GM19238 (cell line): ENCODE data around the gene KLRG1.

Experiments used
- DNase-seq: peaks from one replicate; pipeline ENCODE4 v3.0.0; 2011; ENCODE audit warnings: low spot score; ENCODE audit not compliant: insufficient read length

The KLRG1 gene

GRCh38 chr12:8989413-8989812 is at the start of gene KLRG1:
Gene KLRG1 (plus strand): TSS chr12:8989546. CDS start chr12:8989636, 90 bp downstream.
- DNase-seq: no peak

DNA sequence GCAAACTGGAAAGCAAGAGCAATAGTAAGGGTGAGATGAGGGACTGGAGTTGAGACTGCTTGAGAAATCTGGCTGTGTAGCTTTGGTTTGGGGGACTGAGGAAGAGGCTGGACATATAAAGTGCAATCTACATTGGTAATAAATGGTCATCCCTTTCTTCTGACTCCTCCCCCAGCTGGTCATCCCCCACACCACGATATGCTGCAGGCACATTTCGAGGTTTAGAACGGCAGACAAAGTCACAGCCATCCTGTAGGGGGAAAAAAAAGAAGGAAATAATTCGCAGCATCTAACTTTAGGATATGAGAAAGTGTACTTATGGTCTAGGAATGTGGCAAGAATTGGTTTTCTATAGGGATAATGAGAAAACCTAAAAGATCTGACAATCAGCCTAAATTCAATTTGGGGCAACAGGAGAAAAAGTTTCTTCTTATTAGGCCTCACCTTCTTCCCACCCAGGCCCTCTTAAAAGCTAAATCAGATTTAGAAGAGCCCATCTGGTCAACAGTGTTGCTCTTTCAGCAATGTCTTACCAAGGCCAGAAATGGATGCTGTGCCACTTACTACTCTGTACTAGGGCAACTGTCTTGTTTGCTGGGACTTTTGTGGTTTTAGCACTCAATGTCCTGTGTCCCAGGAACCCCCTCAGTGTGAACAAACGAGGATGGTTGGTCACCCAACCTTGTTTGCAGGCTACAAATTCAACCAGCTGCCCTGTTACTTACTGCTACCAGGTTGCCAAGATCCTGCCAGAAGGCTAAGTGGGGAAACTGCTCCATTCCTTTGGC is 47.5 kb upstream of the KLRG1 start:
- no peak for DNase-seq

GRCh38 chr12:8943565-8944186 is 45.7 kb upstream of the KLRG1 start:
- no peak for DNase-seq

DNA sequence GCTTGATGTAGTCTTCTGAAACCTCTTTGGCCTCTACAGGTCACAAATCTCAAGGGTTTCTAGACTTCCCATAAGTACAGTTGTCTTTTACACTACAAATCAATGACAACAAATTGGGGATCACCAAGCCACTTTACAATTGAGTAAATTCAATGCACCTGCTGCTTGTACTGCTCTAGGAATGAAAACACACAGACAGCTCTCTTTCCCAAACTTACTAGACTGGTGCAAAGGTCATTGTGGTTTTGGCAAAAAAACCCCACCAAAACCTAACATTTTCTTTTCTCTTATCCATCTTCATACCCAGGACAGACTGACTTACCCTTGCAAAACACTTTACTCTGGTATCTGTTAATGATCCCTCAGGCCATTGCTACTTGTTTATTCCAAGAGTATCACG is 42.6 kb upstream of the KLRG1 start:
- DNase-seq: no peak

DNA sequence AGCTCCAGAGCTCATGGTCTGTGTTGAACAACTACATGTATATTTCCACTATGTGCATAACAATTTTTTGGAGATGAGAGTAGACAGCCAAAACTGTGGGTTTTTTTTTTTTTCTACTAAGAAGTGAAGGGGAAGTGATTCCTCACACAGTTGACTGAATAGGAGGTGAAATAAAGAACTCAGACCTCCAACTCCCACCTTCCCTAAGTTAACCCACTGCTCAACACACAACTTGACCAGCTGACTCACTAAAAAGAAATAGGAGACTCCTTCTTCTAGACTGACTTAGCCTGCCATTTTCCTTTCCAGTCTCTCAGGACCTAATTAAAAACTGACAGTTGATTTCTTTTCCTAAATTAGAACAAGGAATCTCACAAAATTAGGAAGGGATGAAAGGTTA is 41.6 kb upstream of the KLRG1 start:
- DNase-seq: no peak

DNA sequence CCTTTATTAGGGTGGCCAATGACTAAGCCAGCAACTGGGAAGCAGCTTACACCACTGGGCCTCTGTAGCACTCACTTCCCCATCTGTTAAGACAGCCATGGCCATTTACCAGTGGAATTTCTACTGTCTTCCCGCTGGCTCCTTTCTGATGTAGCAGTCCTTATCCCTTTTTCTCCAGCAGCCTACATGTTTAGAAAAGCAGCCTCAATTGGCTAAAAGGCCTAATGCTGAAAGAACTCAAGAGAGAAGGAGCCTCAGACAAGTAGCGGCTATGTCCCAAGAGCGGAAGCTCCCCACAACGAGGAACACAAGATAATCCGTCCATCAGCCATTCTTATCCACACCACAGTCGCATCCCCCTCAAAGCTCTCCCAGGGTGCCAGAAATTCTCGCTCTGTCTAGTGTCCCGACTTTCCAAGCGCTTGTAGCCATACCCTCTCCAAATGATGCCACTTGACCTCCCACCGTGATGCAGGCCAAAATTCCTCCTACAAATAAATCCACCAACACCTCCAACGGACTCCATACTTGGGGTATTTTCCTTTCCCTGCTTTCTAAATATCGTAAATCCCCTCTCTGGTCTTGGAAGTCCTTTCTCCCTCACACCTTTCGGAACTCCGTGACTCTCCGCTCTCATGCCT is 40.5 kb upstream of the KLRG1 start:
- no peak for DNase-seq

- peak; percentile 85 for DNase-seq
These were observed 39.8 kb upstream of the KLRG1 start, which contains the start of gene M6PR for GRCh38 chr12:8949342-8950220. Gene M6PR (minus strand): TSS chr12:8949645. CDS start chr12:8946404, 3,241 bp downstream.

GRCh38 chr12:8950221-8950527 is 39.2 kb upstream of the KLRG1 start:
- no peak for DNase-seq

DNA sequence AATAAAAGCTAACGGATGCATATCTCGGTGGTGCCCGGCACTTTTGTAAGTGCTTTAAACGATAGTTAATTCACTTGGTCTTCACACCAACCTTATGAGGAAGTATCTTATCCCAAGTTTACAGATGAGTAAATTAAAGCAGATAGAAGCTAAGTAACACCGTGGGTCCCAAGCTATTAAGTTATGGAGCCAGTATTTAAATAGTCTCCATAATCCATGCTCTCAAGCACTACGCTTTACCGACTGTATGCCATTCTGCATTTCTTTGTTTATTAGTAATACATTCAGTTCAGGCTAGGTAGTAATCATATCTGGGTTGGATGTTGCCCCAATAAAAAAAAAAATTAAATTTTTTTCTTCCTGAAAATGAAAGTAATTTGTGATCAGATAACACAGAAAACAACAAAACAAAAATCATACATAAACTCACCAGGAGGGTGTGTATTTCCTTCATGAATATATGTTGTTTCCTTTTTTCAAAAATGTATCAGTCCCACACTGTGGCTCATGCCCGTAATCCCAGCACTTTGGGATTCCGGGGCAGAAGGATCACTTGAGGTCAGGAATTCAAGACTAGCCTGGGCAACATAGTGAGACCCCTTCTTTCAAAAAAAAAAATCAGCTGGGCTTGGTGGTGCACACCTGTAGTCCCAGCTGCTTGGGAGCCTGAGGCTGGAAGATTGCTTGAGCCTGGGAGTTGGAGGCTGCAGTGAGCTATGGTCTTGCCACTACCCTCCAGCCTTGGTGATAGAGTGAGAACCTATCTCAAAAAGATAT is 38.5 kb upstream of the KLRG1 start:
- no peak for DNase-seq

DNA sequence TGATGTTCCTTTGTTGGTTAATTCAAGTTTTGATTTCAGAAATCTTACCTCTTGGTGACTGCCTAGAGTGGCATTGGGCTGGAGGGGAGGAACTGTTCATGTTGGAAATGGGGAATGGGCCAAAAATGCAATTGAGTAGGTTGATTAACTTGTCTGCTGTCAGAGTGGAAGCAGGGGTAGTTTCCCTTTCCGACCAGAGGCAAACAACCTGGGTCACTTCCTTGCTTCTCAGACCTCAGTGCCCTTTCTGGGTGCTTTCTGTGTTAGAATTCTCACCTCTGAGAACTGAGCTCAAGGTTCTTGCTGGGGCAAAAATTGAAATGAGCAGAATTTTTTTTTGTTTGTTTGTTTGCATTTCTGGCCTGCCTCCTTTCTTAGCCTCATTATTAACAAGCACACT is 37.6 kb upstream of the KLRG1 start:
- no peak for DNase-seq

- no peak for DNase-seq
These were observed 35.5 kb upstream of the KLRG1 start for GRCh38 chr12:8953773-8954402.

GRCh38 chr12:8956073-8956472 is 33.3 kb upstream of the KLRG1 start:
- no peak for DNase-seq

- no peak for DNase-seq
These were observed 32.6 kb upstream of the KLRG1 start for GRCh38 chr12:8956772-8957171.

- no peak for DNase-seq
These were observed 31.8 kb upstream of the KLRG1 start for GRCh38 chr12:8957561-8957960.

- DNase-seq: no peak
These were observed 31.3 kb upstream of the KLRG1 start for GRCh38 chr12:8958066-8958465.

- DNase-seq: no peak
These were observed 29.2 kb upstream of the KLRG1 start for GRCh38 chr12:8960176-8960575.

- DNase-seq: no peak
These were observed 20.6 kb upstream of the KLRG1 start for GRCh38 chr12:8968761-8969160.

- DNase-seq: no peak
These were observed 19.4 kb upstream of the KLRG1 start for GRCh38 chr12:8969861-8970411.

- no peak for DNase-seq
These were observed 18.9 kb upstream of the KLRG1 start for GRCh38 chr12:8970432-8970831.

GRCh38 chr12:8980137-8980536 is 9.2 kb upstream of the KLRG1 start:
- no peak for DNase-seq
